Measurements from ENCODE around the gene ANTXR1. TPM values are rescaled to one million over a fixed set of nuclear protein-coding genes. Genes with fewer than 3 reads are reported as not detected.

Gene ANTXR1
- total and polyA plus RNA-seq, 2 of the 8 experiments (the other 6 are each of a cell fraction or from before 2014, with no cell fraction given) = 15.8 to 44.3 TPM

GRCh38 chr2:69279931-69280681 is 267.1 kb downstream of the ANTXR1 start (continued):
- no peak for TF ChIP-seq KDM5A (IDR thresholded peaks at IDR 0.05; ENCODE audit: low read length)
- TF ChIP-seq SIRT6 (IDR thresholded peaks at IDR 0.05; ENCODE audit: low read length) = no peak
- TF ChIP-seq TAF7 (optimal IDR thresholded peaks at IDR 0.05; ENCODE audit: borderline replicate concordance, low read depth, low read length) = no peak
- TF ChIP-seq POU5F1 (IDR thresholded peaks at IDR 0.05; ENCODE audit: low read depth, low read length) = no peak
- TF ChIP-seq TBP (IDR thresholded peaks at IDR 0.05; ENCODE audit: low read depth, low read length) = no peak

Data from H1 (cell line).